Measurements from ENCODE around the gene RMDN2. TPM values are rescaled to one million over a fixed set of nuclear protein-coding genes. Genes with fewer than 3 reads are reported as not detected.
A peak's percentile ranks its signal among the peaks of the same experiment; 100 is the strongest.

RMDN2 gene
- total and polyA plus RNA-seq, 8 donors, result 1.8 to 21.9 (median 2.7) TPM

GRCh38 chr2:38060236-38061018 lies 135.3 kb downstream of the RMDN2 start:
- TF ChIP-seq CTCF (IDR thresholded peaks at IDR 0.05), result no peak
- TF ChIP-seq EP300 (IDR thresholded peaks at IDR 0.05), result no peak
- TF ChIP-seq POLR2A (IDR thresholded peaks at IDR 0.05), result no peak
- TF ChIP-seq POLR2AphosphoS5 (IDR thresholded peaks at IDR 0.05), result no peak
- Histone ChIP-seq H3K4me1 (no peaks in the 10 kb centered on the region), H3K27me3 (no peaks in the 10 kb centered on the region), H3K27ac (no peak overlapping the region), H3K9me3 (no peaks in the 10 kb centered on the region), H3K36me3 (peaks cover 0 to 8% (median 2%) of the 10 kb centered on the region in 4 donors), H3K4me3 (no peak overlapping the region)
- intact Hi-C loops (cut with DNase I; ENCODE audit: low total_unique reads), result no loop called here
- 76 to 85% (median 78%) methylated on average over 5 of the region's 5 CpGs for WGBS, 5 donors
- DNase-seq, result no peak

GRCh38 chr2:38064801-38065501 lies 139.9 kb downstream of the RMDN2 start:
- Histone ChIP-seq H3K9me3 (no peaks in the 10 kb centered on the region), H3K36me3 (peaks cover 0 to 8% (median 2%) of the 10 kb centered on the region in 4 donors), H3K4me3 (no peak overlapping the region), H3K4me1 (peaks cover 0 to 8% (median 0%) of the 10 kb centered on the region in 4 donors), H3K27me3 (no peaks in the 10 kb centered on the region), H3K27ac (no peak overlapping the region)
- intact Hi-C loops (cut with DNase I; ENCODE audit: low total_unique reads), result no loop called here
- TF ChIP-seq POLR2AphosphoS5 (IDR thresholded peaks at IDR 0.05), result no peak
- TF ChIP-seq POLR2A (IDR thresholded peaks at IDR 0.05), result no peak
- TF ChIP-seq EP300 (IDR thresholded peaks at IDR 0.05), result no peak
- no peak for TF ChIP-seq CTCF (IDR thresholded peaks at IDR 0.05)
- DNase-seq, result peak in 1 of 2 donors; percentile 10
- 67 to 77% (median 71%) methylated on average over 5 of the region's 5 CpGs for WGBS, 5 donors

DNA sequence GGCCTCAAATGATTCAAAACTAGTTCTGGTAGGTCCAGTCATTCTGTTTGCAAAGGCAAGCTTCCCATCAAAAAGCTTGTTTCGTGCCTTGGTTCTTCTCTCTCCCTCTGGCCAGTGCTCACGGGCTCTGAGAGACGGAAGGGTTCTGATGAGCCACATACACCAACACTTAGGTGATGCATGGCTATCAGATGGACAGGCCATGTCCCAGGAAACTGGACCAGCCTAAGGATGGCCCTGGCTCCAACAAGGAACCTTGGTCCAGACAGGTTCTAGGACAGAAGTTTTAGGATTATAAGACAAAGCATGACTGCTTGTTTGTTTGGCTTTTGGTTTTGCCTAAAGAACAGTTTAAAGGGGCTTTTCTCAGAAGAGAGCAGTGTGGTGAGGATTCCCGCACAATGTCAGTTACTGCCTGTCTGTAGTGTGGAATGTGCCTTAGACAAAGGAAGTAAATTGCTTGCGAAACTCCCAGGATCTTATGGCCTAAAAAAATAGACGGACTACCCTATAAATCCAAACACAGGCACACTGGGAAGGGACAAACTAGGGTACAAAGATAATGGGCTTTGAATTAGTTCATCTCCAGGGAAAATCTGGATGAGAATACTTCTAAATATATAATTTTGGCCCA lies 140.5 kb downstream of the RMDN2 start:
- Histone ChIP-seq H3K9me3 (no peaks in the 10 kb centered on the region), H3K4me3 (no peak overlapping the region), H3K27me3 (no peaks in the 10 kb centered on the region), H3K36me3 (peaks cover 0 to 13% (median 5%) of the 10 kb centered on the region in 4 donors), H3K27ac (peak overlapping the region in 1 of 5 donors; percentile 7), H3K4me1 (peaks cover 0 to 8% (median 0%) of the 10 kb centered on the region in 4 donors)
- no peak for TF ChIP-seq EP300 (IDR thresholded peaks at IDR 0.05)
- TF ChIP-seq POLR2AphosphoS5 (IDR thresholded peaks at IDR 0.05), result no peak
- TF ChIP-seq CTCF (IDR thresholded peaks at IDR 0.05), result no peak
- no peak for TF ChIP-seq POLR2A (IDR thresholded peaks at IDR 0.05)
- 84 to 92% (median 89%) methylated on average over 6 of the region's 6 CpGs for WGBS, 5 donors
- no peak for DNase-seq
- intact Hi-C loops (cut with DNase I; ENCODE audit: low total_unique reads), result no loop called here

GRCh38 chr2:38066421-38067115 lies 141.5 kb downstream of the RMDN2 start:
- TF ChIP-seq POLR2AphosphoS5 (IDR thresholded peaks at IDR 0.05), result no peak
- no peak for TF ChIP-seq EP300 (IDR thresholded peaks at IDR 0.05)
- TF ChIP-seq CTCF (IDR thresholded peaks at IDR 0.05), result no peak
- TF ChIP-seq POLR2A (IDR thresholded peaks at IDR 0.05), result no peak
- peaks cover 0 to 8% (median 0%) of the 10 kb centered on the region in 4 donors for H3K4me1 ChIP-seq
- peak overlapping the region in 1 of 5 donors; percentile 24 for H3K27ac ChIP-seq
- H3K4me3 ChIP-seq, result no peak overlapping the region
- H3K9me3 ChIP-seq, result no peaks in the 10 kb centered on the region
- H3K27me3 ChIP-seq, result no peaks in the 10 kb centered on the region
- H3K36me3 ChIP-seq, result peaks cover 0 to 18% (median 7%) of the 10 kb centered on the region in 4 donors
- DNase-seq, result peak in 1 of 2 donors; percentile 33
- intact Hi-C loops (cut with DNase I; ENCODE audit: low total_unique reads), result no loop called here
- WGBS, 5 donors, result 77 to 89% (median 82%) methylated on average over 6 of the region's 6 CpGs
